ENCODE data around the gene PAWR. TPM values are rescaled to one million over a fixed set of nuclear protein-coding genes. Genes with fewer than 3 reads are reported as not detected.

PAWR gene
- total RNA-seq, 3 donors from 2014 or later (not counting 1 experiment from before 2014, with no cell fraction given), result 3.2 to 8.1 (median 5.3) TPM

DNA sequence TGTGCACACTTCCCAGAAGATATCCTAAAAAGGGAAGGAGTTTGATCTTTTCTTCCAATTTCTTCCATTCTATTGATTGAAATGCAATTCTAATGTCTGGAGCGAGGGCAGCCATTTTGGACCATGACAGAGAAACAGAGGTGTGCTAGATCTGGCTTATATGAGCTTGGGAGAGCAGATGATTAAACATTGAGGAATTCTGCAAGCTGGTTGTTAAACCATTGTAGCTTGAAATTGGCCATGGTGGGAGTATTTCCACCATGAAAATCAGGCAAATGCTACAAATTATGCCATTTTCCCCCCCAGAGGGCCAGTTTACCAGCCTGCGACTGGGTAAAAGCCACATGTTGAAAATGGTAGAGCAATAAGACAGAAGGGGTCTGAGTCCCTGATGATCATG, 155.0 kb downstream of the PAWR start:
- intact Hi-C loops (cut with micrococcal nuclease), result no loop called here
- Mint-ChIP-seq H3K4me3 (no peak overlapping the region), H3K4me1 (no peaks in the 10 kb centered on the region), H3K9me3 (no peaks in the 10 kb centered on the region), H3K27me3 (ENCODE audit: low read depth in 2 of 2) (peaks cover 0 to 2% of the 10 kb centered on the region in 2 donors), H3K27ac (no peak overlapping the region), H3K36me3 (no peaks in the 10 kb centered on the region)
- Histone ChIP-seq H3K4me1 (ENCODE audit: control insufficient read depth, insufficient read depth, low read length) (no peaks in the 10 kb centered on the region), H3K27ac (ENCODE audit: low read length) (no peak overlapping the region), H3K36me3 (ENCODE audit: control insufficient read depth, insufficient read depth, low read length) (no peaks in the 10 kb centered on the region), H3K27me3 (ENCODE audit: control insufficient read depth, insufficient read depth, low read length) (no peaks in the 10 kb centered on the region), H3K4me3 (ENCODE audit: low read length) (no peak overlapping the region), H3K9me3 (ENCODE audit: control insufficient read depth, insufficient read depth, low read length) (no peaks in the 10 kb centered on the region)
- ATAC-seq (no peak), DNase-seq (no peak)
- TF ChIP-seq, protein P1, sequence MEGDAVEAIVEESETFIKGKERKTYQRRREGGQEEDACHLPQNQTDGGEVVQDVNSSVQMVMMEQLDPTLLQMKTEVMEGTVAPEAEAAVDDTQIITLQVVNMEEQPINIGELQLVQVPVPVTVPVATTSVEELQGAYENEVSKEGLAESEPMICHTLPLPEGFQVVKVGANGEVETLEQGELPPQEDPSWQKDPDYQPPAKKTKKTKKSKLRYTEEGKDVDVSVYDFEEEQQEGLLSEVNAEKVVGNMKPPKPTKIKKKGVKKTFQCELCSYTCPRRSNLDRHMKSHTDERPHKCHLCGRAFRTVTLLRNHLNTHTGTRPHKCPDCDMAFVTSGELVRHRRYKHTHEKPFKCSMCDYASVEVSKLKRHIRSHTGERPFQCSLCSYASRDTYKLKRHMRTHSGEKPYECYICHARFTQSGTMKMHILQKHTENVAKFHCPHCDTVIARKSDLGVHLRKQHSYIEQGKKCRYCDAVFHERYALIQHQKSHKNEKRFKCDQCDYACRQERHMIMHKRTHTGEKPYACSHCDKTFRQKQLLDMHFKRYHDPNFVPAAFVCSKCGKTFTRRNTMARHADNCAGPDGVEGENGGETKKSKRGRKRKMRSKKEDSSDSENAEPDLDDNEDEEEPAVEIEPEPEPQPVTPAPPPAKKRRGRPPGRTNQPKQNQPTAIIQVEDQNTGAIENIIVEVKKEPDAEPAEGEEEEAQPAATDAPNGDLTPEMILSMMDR (IDR thresholded peaks at IDR 0.05), result no peak
- 92% methylated on average over 2 of the region's 2 CpGs for WGBS (ENCODE audit: insufficient coverage)

Other genes with a start within 250 kb of the PAWR start
- 100 to 1,000 TPM; 145 to 192 (median 185) TPM for gene PPP1R12A, start 244.1 kb upstream of the PAWR start, total RNA-seq

All from natural killer cell (primary cell).